NCI-H748 (cell line): ENCODE data around the gene NXPE4.
"Not testable (repeated sequence)": the region's sequence is repeated elsewhere in the genome, so short reads cannot be mapped to it uniquely, and the experiment has no call there.

Experiments
- DNase-seq: peaks from one replicate; lab custom pipeline; 2025; ENCODE audit not compliant: unreplicated experiment; lab: John Stamatoyannopoulos, UW

The NXPE4 gene

GRCh38 chr11:114595571-114595970 lies at the start of gene NXPE4:
Gene NXPE4, minus strand, starts transcription at chr11:114595786. Its CDS starts 1,027 bp downstream, at chr11:114594759.
- DNase-seq, result no peak

GRCh38 chr11:114639440-114639839 lies 43.9 kb upstream of the NXPE4 start:
- DNase-seq, result not testable (repeated sequence)

- DNase-seq, result not testable (repeated sequence)
Measured at GRCh38 chr11:114631445-114631965, 35.9 kb upstream of the NXPE4 start.

GRCh38 chr11:114625294-114625693 lies 29.7 kb upstream of the NXPE4 start:
- DNase-seq, result no peak

- no peak for DNase-seq
Measured at GRCh38 chr11:114624455-114625207, 29.0 kb upstream of the NXPE4 start.

- no peak for DNase-seq
Measured at GRCh38 chr11:114623720-114624119, 28.1 kb upstream of the NXPE4 start.

GRCh38 chr11:114622858-114623257 lies 27.3 kb upstream of the NXPE4 start:
- DNase-seq, result no peak

GRCh38 chr11:114621950-114622809 lies 26.6 kb upstream of the NXPE4 start:
- no peak for DNase-seq

GRCh38 chr11:114621072-114621471 lies 25.5 kb upstream of the NXPE4 start:
- no peak for DNase-seq

GRCh38 chr11:114619659-114620173 lies 24.1 kb upstream of the NXPE4 start:
- no peak for DNase-seq

GRCh38 chr11:114618139-114618538 lies 22.6 kb upstream of the NXPE4 start:
- no peak for DNase-seq

GRCh38 chr11:114617157-114618124 lies 21.9 kb upstream of the NXPE4 start:
- DNase-seq, result no peak

- no peak for DNase-seq
Measured at GRCh38 chr11:114616516-114616915, 20.9 kb upstream of the NXPE4 start.

GRCh38 chr11:114615448-114616361 lies 20.1 kb upstream of the NXPE4 start:
- DNase-seq, result no peak

- no peak for DNase-seq
Measured at GRCh38 chr11:114614127-114614720, 18.6 kb upstream of the NXPE4 start.

GRCh38 chr11:114613094-114613493 lies 17.5 kb upstream of the NXPE4 start:
- DNase-seq, result not testable (repeated sequence)

- DNase-seq, result no peak
Measured at GRCh38 chr11:114612686-114613085, 17.1 kb upstream of the NXPE4 start.

GRCh38 chr11:114612199-114612598 lies 16.6 kb upstream of the NXPE4 start:
- not testable (repeated sequence) for DNase-seq
